Suprapubic skin (tissue), 4 donors: Measurements from ENCODE around the gene IL11RA. TPM values are rescaled to one million over a fixed set of nuclear protein-coding genes. Genes with fewer than 3 reads are reported as not detected.

ENCODE experiments used
- DNase-seq, 2 donors: peaks; one replicate each; pipeline ENCODE4 v3.0.0-alpha.2; 2019; ENCODE audit warnings: low spot score in 2 of 2
- H3K27ac ChIP-seq: fragments of 200-600 bp; sonication (generic); one replicate; pipeline ENCODE4 v1.5.1; 2019
- H3K27me3 ChIP-seq: fragments of 200-600 bp; sonication (generic); one replicate; pipeline ENCODE4 v1.5.1; 2019
- H3K36me3 ChIP-seq: fragments of 200-600 bp; sonication (generic); one replicate; pipeline ENCODE4 v1.5.1; 2019
- H3K4me1 ChIP-seq: fragments of 200-600 bp; sonication (generic); one replicate; pipeline ENCODE4 v1.5.1; 2019
- H3K4me3 ChIP-seq: fragments of 200-600 bp; sonication (generic); one replicate; pipeline ENCODE4 v1.5.1; 2019; ENCODE audit warnings: mild to moderate bottlenecking
- H3K9me3 ChIP-seq: fragments of 200-600 bp; sonication (generic); one replicate; pipeline ENCODE4 v1.5.1; 2019
- CTCF ChIP-seq, 2 donors: fragments of 200-600 bp in 1 of 2; fragments of 450-650 bp in 1 of 2; sonication (generic) in 1 of 2; IDR thresholded peaks; one replicate each; pipeline ENCODE4 v1.5.1; 2016 to 2019; ENCODE audit warnings: antibody characterized with exemption in 2 of 2, mild to moderate bottlenecking in 1 of 2, moderate library complexity in 1 of 2
- EP300 ChIP-seq: sonication (generic); formaldehyde crosslinking; IDR thresholded peaks from one replicate; pipeline ENCODE4 v1.6.1; 2017; ENCODE audit warnings: antibody characterized with exemption
- POLR2A ChIP-seq, 2 donors: fragments of 450-650 bp; IDR thresholded peaks; one replicate each; pipeline ENCODE4 v1.6.1; 2017; ENCODE audit warnings: antibody characterized with exemption in 2 of 2, mild to moderate bottlenecking in 2 of 2, moderate library complexity in 2 of 2
- POLR2AphosphoS5 ChIP-seq, 3 donors: sonication (generic); formaldehyde crosslinking; IDR thresholded peaks; one replicate each; pipeline ENCODE4 v1.6.1; 2017; ENCODE audit warnings: antibody characterized with exemption in 3 of 3
- WGBS: methylation state at CpG from one replicate; pipeline ENCODE4 v1.1.5; 2018; 5-methylcytosine and 5-hydroxymethylcytosine counted together
- total RNA-seq, 4 donors: library from RNA; depleted of rRNA; stranded (reverse); fragments of >200 nt; gene quantifications; one replicate each; pipeline ENCODE4 v1.1.0, GENCODE V29; 2016

IL11RA gene
- total RNA-seq = 100 to 1,000 TPM in 1 of 4 donors, 10 to 100 TPM in 3; 23.4 to 114 (median 39.3) TPM

- 15% methylated on average over 23 of the region's 24 CpGs for WGBS
- Histone ChIP-seq H3K27me3 (no peaks in the 10 kb centered on the region), H3K4me1 (peaks cover 83% of the 10 kb centered on the region), H3K27ac (peak within 1 kb of the TSS; percentile 71), H3K36me3 (peaks cover 18% of the 10 kb centered on the region), H3K9me3 (no peaks in the 10 kb centered on the region), H3K4me3 (peak within 1 kb of the TSS; percentile 36)
- TF ChIP-seq POLR2AphosphoS5 (IDR thresholded peaks at IDR 0.05) (peak in 2 of 3 donors; percentile 16 to 25), CTCF (IDR thresholded peaks at IDR 0.05) (no peak)
- DNase-seq = peak; percentile 90 to 94
These were observed at the start of gene IL11RA for GRCh38 chr9:34651876-34652601. Gene IL11RA, plus strand, starts transcription at chr9:34652185. Its CDS starts 3,033 bp downstream, at chr9:34655218.

DNA sequence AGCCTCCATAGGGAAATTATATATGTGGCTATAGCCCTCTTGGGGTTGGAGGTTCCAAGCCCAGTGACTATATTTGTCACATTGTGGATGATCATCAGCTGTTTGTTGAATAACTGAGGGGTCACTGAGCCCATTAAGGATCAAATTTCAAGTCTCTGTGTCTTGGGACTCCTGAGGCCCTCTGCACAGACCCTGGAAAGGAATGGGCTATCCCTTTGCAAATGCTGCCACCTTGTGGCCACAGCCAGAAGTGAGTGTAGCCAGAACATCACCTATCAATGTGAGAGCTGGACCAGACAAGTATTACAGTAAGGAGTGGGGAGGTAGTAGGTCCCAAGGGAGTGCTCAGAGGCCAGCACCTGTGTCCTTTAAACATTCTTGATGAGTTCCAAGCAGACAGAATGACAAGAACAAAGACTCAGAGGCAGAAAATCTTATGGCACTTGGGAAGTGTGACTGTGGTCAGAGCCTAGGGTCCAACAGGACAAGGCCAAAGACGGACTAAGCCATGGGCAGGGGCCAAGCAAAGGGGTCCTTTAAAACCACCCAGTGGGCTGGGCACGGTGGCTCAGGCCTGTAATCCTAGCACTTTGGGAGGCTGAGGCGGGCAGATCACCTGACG lies 48.3 kb upstream of the IL11RA start:
- H3K4me1 ChIP-seq = peaks cover 8% of the 10 kb centered on the region
- H3K27me3 ChIP-seq = no peaks in the 10 kb centered on the region
- H3K9me3 ChIP-seq = no peaks in the 10 kb centered on the region
- H3K4me3 ChIP-seq = no peak overlapping the region
- no peaks in the 10 kb centered on the region for H3K36me3 ChIP-seq
- 59% methylated on average over 4 of the region's 4 CpGs for WGBS
- H3K27ac ChIP-seq = no peak overlapping the region
- peak in 1 of 2 donors; percentile 90 for DNase-seq
- TF ChIP-seq POLR2AphosphoS5 (IDR thresholded peaks at IDR 0.05) (no peak), CTCF (IDR thresholded peaks at IDR 0.05) (peak; percentile 83 to 92)

- no peaks in the 10 kb centered on the region for H3K36me3 ChIP-seq
- H3K27me3 ChIP-seq = no peaks in the 10 kb centered on the region
- TF ChIP-seq POLR2AphosphoS5 (IDR thresholded peaks at IDR 0.05) (no peak), CTCF (IDR thresholded peaks at IDR 0.05) (no peak), EP300 (no peak), POLR2A (IDR thresholded peaks at IDR 0.05) (no peak)
- no peaks in the 10 kb centered on the region for H3K9me3 ChIP-seq
- DNase-seq = no peak
- H3K4me1 ChIP-seq = peaks cover 16% of the 10 kb centered on the region
- no peak overlapping the region for H3K4me3 ChIP-seq
- no peak overlapping the region for H3K27ac ChIP-seq
These were observed 45.8 kb upstream of the IL11RA start for GRCh38 chr9:34606190-34606589.

DNA sequence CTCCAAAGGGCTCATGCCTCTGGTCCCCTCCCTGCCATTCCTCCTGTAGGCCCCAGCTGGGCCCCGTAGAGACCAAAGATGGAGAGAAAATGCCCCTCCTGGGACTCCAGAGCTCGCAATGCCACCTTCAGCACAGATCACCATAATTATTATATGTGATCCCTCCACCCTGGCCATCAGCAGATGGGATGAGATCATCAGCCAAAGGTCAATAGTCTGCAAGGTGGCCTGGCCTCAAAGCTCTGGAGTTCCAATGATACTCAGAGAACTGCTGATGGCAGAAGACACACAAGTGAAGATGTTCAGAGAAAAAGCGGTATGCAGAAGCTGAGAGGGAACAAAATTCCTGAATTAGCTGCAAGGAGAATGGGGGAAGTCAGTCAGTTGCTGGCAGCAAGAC lies 45.1 kb upstream of the IL11RA start:
- no peak overlapping the region for H3K4me3 ChIP-seq
- TF ChIP-seq POLR2A (IDR thresholded peaks at IDR 0.05) = no peak
- no peak for TF ChIP-seq CTCF (IDR thresholded peaks at IDR 0.05)
- 89% methylated on average over 3 of the region's 3 CpGs for WGBS
- no peaks in the 10 kb centered on the region for H3K36me3 ChIP-seq
- H3K27me3 ChIP-seq = no peaks in the 10 kb centered on the region
- H3K4me1 ChIP-seq = peaks cover 17% of the 10 kb centered on the region
- H3K9me3 ChIP-seq = no peaks in the 10 kb centered on the region
- no peak for DNase-seq
- no peak overlapping the region for H3K27ac ChIP-seq

DNA sequence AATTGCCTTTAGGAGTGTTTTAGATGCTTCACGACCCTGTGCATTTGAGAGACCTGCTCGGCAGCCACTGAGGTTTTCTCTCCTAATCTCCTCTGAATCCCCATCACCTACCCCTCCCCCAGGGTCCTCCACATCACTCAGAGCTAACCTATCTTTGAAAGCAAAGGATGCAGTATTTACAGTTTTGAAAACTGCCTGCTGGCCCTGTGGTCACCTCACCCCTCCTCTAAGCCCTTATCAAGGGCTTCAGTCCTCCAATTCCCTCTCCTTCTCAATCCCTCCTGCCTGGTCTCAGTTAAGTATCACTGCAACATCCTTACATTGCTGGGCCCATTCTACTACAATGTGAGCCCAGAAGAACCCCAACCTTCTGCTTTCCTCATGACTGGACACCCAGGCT lies 44.7 kb upstream of the IL11RA start:
- H3K27ac ChIP-seq = no peak overlapping the region
- H3K4me1 ChIP-seq = peaks cover 19% of the 10 kb centered on the region
- TF ChIP-seq CTCF (IDR thresholded peaks at IDR 0.05) = no peak
- TF ChIP-seq POLR2A (IDR thresholded peaks at IDR 0.05) = no peak
- TF ChIP-seq POLR2AphosphoS5 (IDR thresholded peaks at IDR 0.05) = no peak
- TF ChIP-seq EP300 = no peak
- no peaks in the 10 kb centered on the region for H3K27me3 ChIP-seq
- no peak for DNase-seq
- 52% methylated on average over 2 of the region's 2 CpGs for WGBS
- no peaks in the 10 kb centered on the region for H3K9me3 ChIP-seq
- no peaks in the 10 kb centered on the region for H3K36me3 ChIP-seq
- H3K4me3 ChIP-seq = no peak overlapping the region
